Activated CD8-positive, alpha-beta T cell treated with anti-CD3 and anti-CD28 coated beads for 36 hours (primary cell): ENCODE data around the gene HLA-DRA. TPM values are rescaled to one million over a fixed set of nuclear protein-coding genes. Genes with fewer than 3 reads are reported as not detected.

Experiments used
- ATAC-seq: fragments of 200-7000 bp; cut with Tn5 transposase; one replicate; pipeline ENCODE4 v1.10.0; 2021; ENCODE audit warnings: mild to moderate bottlenecking, moderate library complexity
- CTCF ChIA-PET: fragments of 350-600 bp; sonication (Branson Sonifier 250); formaldehyde crosslinking; loops from one replicate; lab custom pipeline; 2021; ENCODE audit warnings: antibody characterized with exemption; lab: Charles Lee
- POLR2A ChIA-PET: fragments of 350-600 bp; sonication (Branson Sonifier 250); formaldehyde crosslinking; loops from one replicate; lab custom pipeline; 2021; ENCODE audit warnings: antibody characterized with exemption; lab: Charles Lee
- DNase-seq: peaks from one replicate; pipeline ENCODE4 v3.0.0-alpha.2; 2020
- H3K27ac Mint-ChIP-seq: one replicate; pipeline ENCODE4 v1.8.0; 2021; ENCODE audit warnings: mild to moderate bottlenecking, mixed read lengths
- H3K27me3 Mint-ChIP-seq: one replicate; pipeline ENCODE4 v1.8.0; 2021; ENCODE audit warnings: mixed read lengths
- H3K36me3 Mint-ChIP-seq: one replicate; pipeline ENCODE4 v1.8.0; 2021; ENCODE audit warnings: low read depth, mixed read lengths
- H3K4me1 Mint-ChIP-seq: one replicate; pipeline ENCODE4 v1.8.0; 2021; ENCODE audit warnings: low read depth, mixed read lengths
- H3K4me3 Mint-ChIP-seq: one replicate; pipeline ENCODE4 v1.8.0; 2021; ENCODE audit warnings: mild to moderate bottlenecking, moderate library complexity, mixed read lengths
- H3K9me3 Mint-ChIP-seq: one replicate; pipeline ENCODE4 v1.8.0; 2021; ENCODE audit warnings: mixed read lengths
- intact Hi-C: fragments of 100-400 bp; cut with micrococcal nuclease; formaldehyde crosslinking; loops from one replicate; pipeline ENCODE4 v1.10.0; 2022
- total RNA-seq, 2 experiments: library from RNA; stranded (reverse); gene quantifications; one replicate each; pipeline ENCODE4 v1.2.3, GENCODE V29; 2021
- TF ChIP-seq, protein P1 (sequence below): fragments of 200-600 bp; IDR thresholded peaks from one replicate; pipeline ENCODE4 v1.8.0; 2022; ENCODE audit warnings: antibody characterized with exemption, mild to moderate bottlenecking

The HLA-DRA gene
- total RNA-seq, 2 experiments from 2014 or later = 8.6 to 9.2 TPM

DNA sequence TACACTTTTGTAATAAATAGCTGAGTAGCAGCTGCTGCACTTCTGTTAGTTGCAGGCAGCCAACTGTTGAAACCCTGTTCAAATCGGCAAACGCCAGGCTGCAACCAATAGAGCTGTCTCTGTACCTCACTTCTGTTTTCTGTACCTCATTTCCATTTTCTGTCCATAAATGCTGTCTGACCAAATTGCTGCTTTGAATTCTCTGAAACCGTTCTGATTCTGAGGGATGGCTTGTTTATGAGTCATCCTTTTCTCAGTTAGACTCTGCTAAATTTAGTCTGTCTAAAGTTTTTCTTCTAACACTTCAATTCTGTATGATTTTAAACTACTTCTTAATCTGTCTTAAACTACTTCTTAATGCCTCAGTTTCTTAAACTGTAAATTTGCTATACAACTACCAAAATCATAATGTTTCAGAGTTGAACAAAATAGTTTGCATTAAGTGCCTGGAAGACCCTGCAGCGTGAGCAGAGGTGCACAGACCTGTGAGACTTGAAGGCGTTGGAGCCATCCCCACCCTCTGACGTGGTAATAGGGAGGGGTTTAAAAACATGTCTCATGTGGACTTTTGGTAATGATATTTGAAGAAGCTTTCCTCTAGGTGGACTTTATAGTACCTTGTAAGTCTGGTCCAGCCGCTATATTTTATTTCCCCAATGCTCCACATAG, 42.3 kb upstream of the HLA-DRA start:
- TF ChIP-seq, protein P1, sequence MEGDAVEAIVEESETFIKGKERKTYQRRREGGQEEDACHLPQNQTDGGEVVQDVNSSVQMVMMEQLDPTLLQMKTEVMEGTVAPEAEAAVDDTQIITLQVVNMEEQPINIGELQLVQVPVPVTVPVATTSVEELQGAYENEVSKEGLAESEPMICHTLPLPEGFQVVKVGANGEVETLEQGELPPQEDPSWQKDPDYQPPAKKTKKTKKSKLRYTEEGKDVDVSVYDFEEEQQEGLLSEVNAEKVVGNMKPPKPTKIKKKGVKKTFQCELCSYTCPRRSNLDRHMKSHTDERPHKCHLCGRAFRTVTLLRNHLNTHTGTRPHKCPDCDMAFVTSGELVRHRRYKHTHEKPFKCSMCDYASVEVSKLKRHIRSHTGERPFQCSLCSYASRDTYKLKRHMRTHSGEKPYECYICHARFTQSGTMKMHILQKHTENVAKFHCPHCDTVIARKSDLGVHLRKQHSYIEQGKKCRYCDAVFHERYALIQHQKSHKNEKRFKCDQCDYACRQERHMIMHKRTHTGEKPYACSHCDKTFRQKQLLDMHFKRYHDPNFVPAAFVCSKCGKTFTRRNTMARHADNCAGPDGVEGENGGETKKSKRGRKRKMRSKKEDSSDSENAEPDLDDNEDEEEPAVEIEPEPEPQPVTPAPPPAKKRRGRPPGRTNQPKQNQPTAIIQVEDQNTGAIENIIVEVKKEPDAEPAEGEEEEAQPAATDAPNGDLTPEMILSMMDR = no peak
- Mint-ChIP-seq H3K4me3 (no peak overlapping the region), H3K27ac (no peak overlapping the region), H3K4me1 (peaks cover 4% of the 10 kb centered on the region), H3K9me3 (no peaks in the 10 kb centered on the region), H3K27me3 (peaks cover 27% of the 10 kb centered on the region), H3K36me3 (no peaks in the 10 kb centered on the region)
- peak; percentile 53 for ATAC-seq
- no peak for DNase-seq
- ChIA-PET CTCF (interaction anchor here (0.8 kb wide), 1 partner anchor 16 kb away, joined by 3 read pairs; no protein-coding TSS in a partner anchor), POLR2A (interaction anchor here (1.4 kb wide), 1 partner anchor 126 kb away, joined by 4 read pairs; no protein-coding TSS in a partner anchor)
- intact Hi-C loops = loop anchor here (10.0 kb wide), 1 partner anchor 153 kb away; no protein-coding TSS in a partner anchor

DNA sequence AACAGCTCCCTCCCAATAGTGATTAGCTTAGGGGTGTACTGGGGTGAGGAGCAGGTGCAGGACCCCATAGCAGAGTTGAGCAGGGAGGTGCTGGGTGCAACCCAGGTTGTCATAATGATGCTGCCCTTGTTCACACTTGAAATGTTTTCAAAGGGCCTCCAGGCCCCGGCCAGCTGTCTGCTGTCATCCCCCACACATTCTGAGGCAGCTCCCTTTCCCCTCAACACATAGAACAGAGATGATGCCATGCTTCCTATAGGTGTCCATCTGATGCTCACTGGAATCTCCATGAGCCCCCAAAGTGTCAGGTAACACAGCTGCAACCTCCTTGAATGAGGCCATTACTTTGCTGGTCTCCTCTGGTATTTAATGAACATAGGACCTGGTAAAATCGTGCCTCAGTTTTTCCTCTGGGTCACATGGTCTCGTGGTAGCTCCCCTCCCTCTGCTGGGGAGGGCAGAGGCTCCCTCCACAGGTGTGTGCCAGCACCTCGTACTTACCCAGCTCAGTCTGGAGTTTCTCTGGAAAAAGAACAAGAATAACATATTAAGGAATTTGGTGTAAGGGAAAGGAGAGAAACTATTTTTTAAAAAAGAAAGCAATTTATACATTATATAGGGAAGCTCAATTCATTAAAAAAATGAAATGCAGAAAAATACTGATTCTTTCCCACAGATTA, 38.3 kb upstream of the HLA-DRA start:
- no peak overlapping the region for H3K27ac Mint-ChIP-seq
- H3K36me3 Mint-ChIP-seq = no peaks in the 10 kb centered on the region
- CTCF ChIA-PET = interaction anchor here (1.7 to 7.4 kb wide), 2 partner anchors 13 to 156 kb away, joined by 6 to 60 read pairs; no protein-coding TSS in a partner anchor
- peaks cover 30% of the 10 kb centered on the region for H3K27me3 Mint-ChIP-seq
- DNase-seq (peak; percentile 16), ATAC-seq (no peak)
- H3K4me1 Mint-ChIP-seq = peaks cover 4% of the 10 kb centered on the region
- H3K9me3 Mint-ChIP-seq = no peaks in the 10 kb centered on the region
- intact Hi-C loops = no loop called here
- POLR2A ChIA-PET = no interaction called here
- no peak overlapping the region for H3K4me3 Mint-ChIP-seq
- TF ChIP-seq, protein P1 = no peak

- Mint-ChIP-seq H3K9me3 (no peaks in the 10 kb centered on the region), H3K36me3 (no peaks in the 10 kb centered on the region), H3K4me3 (no peak overlapping the region), H3K4me1 (no peaks in the 10 kb centered on the region), H3K27ac (no peak overlapping the region), H3K27me3 (peaks cover 34% of the 10 kb centered on the region)
- no peak for DNase-seq
- ChIA-PET CTCF (interaction anchor here (7.4 kb wide), 1 partner anchor 12 kb away, joined by 60 read pairs; no protein-coding TSS in a partner anchor), POLR2A (no interaction called here)
- no peak for ATAC-seq
- intact Hi-C loops = no loop called here
- TF ChIP-seq, protein P1 = no peak
Measured at GRCh38 chr6:32402812-32403211, 36.9 kb upstream of the HLA-DRA start.

DNA sequence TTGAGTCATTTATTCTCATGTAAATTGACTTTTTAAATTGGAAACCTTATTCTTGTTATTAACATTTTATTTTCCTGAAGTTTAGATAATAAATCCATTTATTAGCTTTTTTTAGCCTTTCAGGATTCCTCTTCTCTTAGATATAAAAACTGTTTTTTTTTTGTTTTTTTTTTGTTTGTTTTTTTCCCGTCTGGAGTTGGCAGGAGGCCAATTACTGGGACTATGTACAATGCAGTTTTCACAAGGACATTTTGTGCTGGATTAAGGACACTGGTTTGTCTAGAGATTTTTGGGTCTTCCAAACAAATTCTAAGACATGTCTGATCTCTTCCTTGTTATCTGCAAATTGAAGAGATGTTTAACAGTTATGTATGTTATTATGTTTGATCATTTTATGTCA, 34.0 kb upstream of the HLA-DRA start:
- no peak for ATAC-seq
- Mint-ChIP-seq H3K27me3 (peaks cover 32% of the 10 kb centered on the region), H3K4me1 (no peaks in the 10 kb centered on the region), H3K36me3 (no peaks in the 10 kb centered on the region), H3K9me3 (no peaks in the 10 kb centered on the region), H3K27ac (no peak overlapping the region), H3K4me3 (no peak overlapping the region)
- POLR2A ChIA-PET = interaction anchor here (0.7 kb wide), 1 partner anchor 473 kb away, joined by 3 read pairs; no protein-coding TSS in a partner anchor
- TF ChIP-seq, protein P1 = no peak
- intact Hi-C loops = no loop called here
- no peak for DNase-seq
- CTCF ChIA-PET = interaction anchor here (1.1 to 7.4 kb wide), 4 partner anchors 9 to 382 kb away, joined by 3 to 60 read pairs (median 5); no protein-coding TSS in a partner anchor
